Measurements from ENCODE around the gene COMT.

- TF ChIP-seq MAZ (IDR thresholded peaks at IDR 0.05; ENCODE audit: borderline replicate concordance, low read depth, low read length) (no peak), CTCF (conservative IDR thresholded peaks at IDR 0.05; ENCODE audit: low read depth, low read length) (no peak), POLR2A (IDR thresholded peaks at IDR 0.05; ENCODE audit: low read depth, low read length) (no peak), CEBPB (IDR thresholded peaks at IDR 0.05; ENCODE audit: low read depth, low read length) (no peak), RFX5 (IDR thresholded peaks at IDR 0.05; ENCODE audit: low read depth, low read length) (no peak), SMC3 (IDR thresholded peaks at IDR 0.05; ENCODE audit: low read depth, low read length) (no peak), ELK1 (IDR thresholded peaks at IDR 0.05; ENCODE audit: borderline replicate concordance, low read depth, low read length) (no peak), RCOR1 (IDR thresholded peaks at IDR 0.05; ENCODE audit: insufficient replicate concordance, low read length) (no peak), MAFK (IDR thresholded peaks at IDR 0.05; ENCODE audit: low read depth, low read length) (no peak), CHD1 (IDR thresholded peaks at IDR 0.05; ENCODE audit: low read depth, low read length) (no peak), USF2 (IDR thresholded peaks at IDR 0.05; ENCODE audit: low read depth, low read length) (no peak), FOS (IDR thresholded peaks at IDR 0.05; ENCODE audit: low read depth, low read length) (no peak), NFE2L2 (IDR thresholded peaks at IDR 0.05; ENCODE audit: low read depth, low read length) (no peak)
Measured at GRCh38 chr22:19913337-19913936, 28.1 kb upstream of the COMT start.
